Stimulated activated CD4-positive, alpha-beta T cell treated with anti-CD3 and anti-CD28 coated beads, Interleukin-15, amount 100 ng/mL, for 1 hour (primary cell): ENCODE measurements around the gene CARMIL1.

Experiments
- DNase-seq, 2 donors: peaks; one replicate each; pipeline ENCODE4 v3.0.0-alpha.2; 2020; ENCODE audit warnings: low read depth in 1 of 2, low spot score in 1 of 2

The CARMIL1 gene

DNA sequence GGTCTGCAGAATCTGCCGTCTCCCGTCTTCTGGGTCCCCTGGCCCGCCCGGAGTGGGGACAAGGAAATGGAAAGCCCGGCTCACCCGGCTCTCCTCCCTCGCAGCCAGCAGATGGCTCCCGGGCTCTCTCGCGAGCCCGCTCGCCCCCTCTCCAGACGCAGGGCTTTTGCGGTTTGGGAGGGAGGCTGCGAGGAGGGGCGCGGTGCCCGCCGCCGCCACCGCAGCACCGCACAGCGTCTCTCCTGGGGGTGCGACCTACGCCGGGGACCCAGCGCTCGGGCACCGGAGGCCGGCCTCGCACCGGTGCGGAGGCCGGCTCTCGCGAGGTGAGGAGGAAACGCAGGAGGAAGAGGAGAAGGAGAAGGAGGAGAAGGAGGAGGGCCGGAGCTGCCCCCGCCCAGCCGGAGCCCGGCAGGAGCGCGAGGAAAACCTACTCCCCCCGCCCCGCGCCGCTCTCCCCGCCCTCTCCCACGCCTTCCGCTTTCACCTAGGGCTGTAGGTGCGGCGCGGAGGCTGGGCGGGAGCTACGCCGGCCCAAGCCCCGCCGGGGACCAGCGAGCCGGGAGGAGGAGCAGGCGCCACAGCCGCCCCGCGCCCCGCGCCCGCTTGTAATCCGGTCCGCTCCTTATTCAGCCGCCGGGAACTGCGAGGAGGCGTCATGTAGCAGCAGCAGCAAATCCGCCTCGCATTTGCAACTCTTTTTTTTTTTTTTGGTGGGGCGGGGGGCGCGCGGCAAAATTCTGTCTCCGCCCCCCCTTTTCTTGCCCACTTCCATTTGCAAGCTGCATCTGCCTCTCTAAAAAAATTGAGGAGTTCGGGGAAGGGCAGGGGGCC is at the start of gene CARMIL1:
TSS of gene CARMIL1 (plus strand) at position 461 of the 834 bp plus-strand sequence. CDS start 422 bp downstream, outside the sequence.
- DNase-seq = peak; percentile 45 to 47

DNA sequence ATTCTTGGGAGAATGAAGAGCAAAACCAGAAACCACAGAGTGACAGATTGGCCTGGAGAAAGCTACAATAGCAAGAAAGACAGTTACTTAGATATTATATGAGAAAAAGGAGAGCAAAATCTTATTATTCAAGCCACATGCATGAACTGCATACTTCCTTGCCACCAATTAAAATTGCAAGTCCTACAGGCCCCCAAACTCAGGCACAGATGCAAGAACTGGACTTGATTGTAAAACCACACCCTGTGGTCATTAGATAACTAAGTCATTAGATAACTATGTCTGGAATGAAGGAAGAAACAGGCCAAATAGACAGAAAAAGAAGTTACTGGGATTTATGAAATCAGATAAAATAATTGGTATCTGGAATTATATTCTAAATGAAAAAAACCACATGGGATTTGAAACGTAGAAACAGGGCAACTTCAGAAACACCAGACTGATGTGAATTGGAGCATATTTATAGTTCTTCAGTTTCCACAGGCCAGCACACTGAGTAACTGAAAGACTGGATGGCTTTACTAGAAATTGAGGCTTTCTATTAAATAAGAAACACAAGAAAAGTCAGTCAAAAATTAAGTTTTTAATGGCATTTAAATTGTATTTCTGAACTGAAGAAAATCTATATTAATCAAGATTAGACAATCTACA is 49.4 kb upstream of the CARMIL1 start:
- DNase-seq = no peak

DNA sequence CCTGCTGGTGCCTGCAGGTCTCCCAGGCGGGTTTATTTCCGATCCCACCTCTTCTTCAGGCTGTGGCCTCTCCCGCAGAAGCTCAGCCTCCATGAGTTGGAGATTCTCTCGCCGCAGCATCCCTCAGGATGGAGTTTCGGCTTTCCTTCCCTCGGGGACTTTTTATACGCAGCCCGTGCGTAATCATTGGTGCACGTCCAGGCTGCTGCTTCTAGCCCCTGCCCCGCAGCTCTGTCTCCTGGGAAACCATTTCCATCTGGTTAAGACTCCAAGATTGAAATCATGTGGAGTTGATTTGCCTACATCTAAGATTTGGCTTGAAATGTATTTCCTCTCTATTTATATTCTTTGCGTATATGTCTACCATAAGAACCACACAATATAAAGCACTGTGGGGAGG is 46.7 kb upstream of the CARMIL1 start:
- no peak for DNase-seq

DNA sequence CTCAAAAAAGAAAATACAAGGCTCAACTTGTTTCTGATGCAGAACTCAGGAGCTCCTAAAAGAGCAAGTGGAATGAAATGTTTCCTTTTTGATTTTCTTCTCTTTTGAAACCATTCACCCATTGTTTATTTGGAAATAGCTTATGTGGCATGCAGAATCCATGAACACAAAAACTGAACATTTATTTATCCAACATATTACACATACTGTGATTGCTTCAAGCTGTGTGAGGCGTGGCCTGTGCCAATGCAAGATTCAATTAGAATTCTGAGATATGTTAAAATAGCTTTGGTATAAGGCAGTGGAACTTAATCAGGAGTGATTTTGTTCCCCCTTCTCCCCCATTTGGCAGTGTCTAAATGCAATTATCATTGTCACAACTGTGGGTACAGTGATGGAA is 45.9 kb upstream of the CARMIL1 start:
- no peak for DNase-seq

DNA sequence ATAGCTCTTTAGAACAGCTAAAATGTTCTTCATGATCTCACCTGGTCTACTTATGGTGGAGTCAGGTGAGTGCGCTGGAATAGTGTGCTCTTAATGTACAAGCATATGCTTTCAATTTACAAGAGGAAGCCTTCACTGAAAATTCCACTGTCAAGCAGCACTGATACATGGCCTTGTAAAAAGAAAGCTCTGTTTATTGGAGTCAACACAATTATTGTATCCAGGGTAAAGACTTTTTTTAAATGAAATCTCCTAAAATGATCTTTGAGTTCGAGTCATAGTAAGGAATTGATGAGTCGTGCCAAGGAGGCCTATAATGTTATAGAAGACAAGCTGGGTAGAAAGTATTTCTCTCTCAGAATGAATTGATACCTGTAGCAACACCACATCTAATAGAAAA is 41.6 kb upstream of the CARMIL1 start:
- DNase-seq = no peak

DNA sequence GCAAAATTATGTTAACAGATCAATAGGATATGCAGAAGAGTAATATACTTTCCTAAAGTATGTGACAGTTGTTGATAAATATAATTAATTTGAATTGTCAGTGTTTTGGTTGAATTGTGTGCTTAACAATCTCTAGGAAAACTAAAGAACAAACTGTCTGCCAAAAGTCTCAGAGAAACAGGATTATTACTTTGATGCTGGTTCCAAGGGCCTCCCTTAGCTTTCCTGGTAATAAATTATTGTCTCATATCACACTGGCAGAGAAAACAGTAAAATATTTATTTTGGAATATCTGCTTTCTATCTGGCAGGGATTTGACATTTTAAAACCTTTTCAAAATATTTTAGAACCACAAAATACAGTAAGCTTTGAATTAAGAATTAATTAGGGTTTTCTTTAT is 40.1 kb upstream of the CARMIL1 start:
- DNase-seq = no peak

DNA sequence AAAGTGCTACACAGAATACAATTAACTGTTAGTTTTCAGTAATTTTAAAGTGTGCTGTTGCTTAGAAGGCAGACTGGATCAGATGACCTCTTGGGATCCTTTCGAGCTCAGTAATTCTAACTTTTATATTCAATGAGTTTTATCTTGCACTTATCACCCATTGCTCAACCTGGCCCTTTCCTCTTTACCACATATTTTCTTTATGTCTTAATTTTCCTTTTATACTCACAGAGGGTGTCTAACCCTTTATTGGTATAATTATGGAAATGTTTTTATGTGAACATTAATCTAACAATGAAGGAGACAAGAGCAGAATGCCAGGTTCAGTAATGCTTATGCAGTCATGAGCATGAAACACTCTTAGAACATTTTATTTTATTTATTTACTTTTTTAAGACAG is 39.7 kb upstream of the CARMIL1 start:
- DNase-seq = no peak

DNA sequence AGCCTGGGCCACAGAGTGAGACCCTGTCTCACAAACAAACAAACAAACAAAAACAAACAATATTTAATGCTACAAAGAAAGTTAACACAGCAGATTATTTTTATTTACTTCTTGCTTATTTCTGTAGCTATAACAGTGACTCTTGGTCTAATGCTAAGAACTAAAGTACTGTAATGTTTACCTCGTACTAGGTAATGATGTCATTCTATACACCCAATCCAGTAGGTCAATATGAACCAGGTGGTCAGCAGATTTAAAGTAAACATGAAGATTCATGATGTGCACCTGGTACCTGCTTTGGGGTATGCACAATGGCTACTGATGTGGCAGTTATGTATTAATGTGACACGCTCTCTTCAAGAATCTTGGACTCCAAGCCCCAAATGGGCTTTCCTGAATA is 36.6 kb upstream of the CARMIL1 start:
- no peak for DNase-seq

DNA sequence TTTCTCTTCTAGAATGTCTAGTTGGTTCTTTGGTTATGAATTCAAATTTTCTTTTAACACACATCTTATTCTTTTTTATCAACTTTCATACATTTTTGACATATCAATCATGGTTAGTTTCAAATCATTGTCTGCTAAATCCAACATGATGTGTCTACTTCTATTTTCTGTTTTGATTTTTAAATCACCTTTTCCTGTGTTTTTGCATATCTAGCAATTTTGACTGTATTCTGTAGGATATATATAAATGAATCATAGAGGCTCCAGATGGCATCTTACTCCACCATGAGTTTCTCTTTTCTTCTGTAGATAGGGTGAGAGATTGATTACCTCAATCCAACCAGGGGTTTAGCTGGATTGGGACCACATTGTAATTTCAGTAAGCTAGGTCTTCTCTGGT is 34.3 kb upstream of the CARMIL1 start:
- no peak for DNase-seq

DNA sequence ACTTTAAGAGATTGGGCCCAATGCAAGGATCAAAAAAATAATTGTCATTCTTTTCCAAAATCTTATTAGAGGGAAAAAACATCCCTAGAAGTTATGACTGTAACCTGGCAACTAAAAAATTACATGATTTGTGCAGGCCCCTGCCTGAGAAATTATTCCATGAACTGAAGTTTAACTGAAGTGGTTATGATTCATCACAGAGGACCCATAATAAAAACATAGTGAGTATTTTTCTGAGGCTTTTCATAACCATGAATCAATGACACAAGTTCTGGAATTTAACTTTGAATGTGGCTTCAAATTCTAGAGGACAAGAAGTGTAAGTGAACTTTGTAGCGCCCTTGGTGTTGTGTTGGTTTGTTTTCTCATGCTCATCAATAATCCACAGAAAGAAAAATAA is 31.1 kb upstream of the CARMIL1 start:
- DNase-seq = no peak

DNA sequence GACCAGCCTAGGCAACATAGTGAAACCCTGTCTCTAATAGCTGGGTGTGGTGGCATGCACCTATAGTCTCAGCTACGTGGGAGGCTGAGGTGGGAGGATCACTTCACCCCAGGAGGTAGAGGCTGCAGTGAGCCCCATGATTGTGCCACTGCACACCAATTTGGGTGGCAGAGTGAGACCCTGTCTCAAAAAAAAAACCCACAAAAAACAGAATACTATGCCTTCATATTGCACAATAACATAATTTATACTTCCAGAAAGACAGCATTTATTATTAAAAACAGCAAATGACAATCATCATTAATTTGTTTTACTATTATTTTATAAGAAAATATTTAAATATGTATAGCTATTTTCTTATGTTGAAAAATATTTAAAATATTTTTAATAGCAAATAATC is 30.0 kb upstream of the CARMIL1 start:
- DNase-seq = no peak

DNA sequence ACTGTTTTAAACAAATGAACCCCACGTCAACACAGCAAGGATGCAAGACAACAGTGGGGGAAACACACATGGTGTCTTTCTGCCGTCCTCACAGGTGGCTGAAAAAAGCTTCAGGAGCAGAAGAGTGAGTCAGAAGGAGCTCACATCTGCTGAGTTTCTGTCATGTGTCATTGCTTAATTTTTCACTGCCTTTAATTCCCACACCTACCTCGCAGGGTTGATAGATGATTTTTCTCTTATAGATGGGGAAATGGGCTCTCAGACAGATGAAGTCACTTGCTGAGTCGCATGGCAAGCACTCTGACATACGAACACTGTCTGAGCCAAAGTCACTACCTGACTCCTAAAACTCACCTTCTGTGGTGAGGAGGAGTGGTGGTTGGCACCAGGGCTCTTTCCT is 28.3 kb upstream of the CARMIL1 start:
- no peak for DNase-seq

DNA sequence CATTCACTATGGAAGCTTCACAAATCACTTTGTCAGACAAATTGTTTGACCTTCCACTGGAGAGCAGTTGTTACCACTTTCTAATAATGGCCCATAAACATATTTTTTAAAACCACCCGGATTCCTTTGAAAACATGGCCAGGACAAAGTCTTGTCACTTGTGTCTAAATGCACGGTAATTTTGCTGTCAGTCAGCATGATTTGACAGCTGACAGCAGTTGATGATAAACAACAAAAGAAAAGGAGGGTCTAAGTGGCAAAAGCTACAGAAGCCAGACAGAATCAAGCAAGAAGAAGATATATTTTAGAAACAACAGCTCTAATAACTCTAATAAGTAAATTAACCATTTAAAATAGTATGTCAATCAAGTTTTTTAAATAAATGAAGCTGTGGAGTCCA is 27.7 kb upstream of the CARMIL1 start:
- DNase-seq = no peak

DNA sequence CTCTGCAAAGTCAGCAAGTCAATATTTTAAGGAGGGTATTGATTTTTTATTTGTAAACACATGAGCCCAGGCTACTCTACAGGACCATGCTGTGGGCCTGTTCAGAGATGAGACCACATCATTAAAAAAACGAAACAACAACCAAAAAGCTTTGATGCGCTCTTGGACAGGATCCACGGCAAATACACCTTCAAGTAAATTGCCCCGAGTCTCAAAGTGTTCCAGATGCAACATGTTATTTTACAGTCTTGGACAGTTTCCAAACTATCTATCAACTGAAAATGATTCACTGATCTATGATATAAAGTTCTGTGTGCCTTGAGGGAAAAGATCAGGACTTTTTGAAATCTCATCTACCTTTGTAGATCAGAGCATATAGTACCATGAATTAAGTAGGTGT is 25.8 kb upstream of the CARMIL1 start:
- DNase-seq = no peak

DNA sequence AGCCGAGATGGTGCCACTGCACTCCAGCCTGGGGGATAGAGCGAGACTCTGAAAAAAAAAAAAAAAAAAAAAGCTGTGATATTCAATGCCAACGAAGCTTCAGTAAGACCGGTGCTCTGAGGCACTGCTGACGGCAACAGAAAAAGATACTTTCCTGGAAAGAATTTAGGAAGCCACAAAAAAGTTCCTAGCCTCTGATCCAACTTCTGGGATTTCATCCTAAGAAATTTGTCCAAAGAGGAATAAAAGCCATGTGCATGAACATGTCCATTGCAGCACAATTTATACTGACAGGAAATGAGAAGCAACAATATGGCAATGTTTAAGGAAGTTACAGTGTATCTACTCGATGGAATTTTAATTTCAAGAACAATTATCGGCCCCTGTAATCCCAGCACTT is 24.5 kb upstream of the CARMIL1 start:
- DNase-seq = no peak

DNA sequence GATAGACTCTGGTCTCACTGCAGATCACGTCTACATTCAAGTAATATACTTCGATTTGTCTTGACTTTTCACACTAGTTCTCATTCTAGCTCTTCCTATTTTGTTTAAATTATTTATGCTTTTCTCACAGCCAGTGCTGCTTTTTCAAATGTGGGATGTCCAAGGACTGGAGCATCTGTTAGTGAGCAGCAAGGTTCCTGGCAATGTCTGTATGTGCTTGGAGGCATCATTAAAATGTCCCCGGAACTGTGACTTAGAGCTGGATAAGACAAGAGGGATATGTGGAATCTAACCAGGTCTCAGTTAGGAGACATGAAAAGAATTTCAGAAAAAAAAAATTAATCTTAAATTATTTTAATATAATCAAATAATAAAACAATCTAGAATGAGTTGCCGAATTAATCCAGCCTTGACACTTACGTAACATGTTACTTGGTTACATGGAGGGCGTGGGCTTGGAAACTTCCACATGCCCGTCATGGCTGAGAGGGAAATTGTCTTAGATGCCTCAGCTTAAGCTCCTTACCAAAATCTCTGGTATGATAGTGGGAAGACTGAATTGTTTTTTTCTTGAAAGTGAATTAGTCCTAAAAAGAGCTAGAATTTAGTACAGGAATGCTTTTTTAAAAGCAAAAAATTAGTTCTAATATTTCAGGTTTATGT is 21.4 kb upstream of the CARMIL1 start:
- no peak for DNase-seq

DNA sequence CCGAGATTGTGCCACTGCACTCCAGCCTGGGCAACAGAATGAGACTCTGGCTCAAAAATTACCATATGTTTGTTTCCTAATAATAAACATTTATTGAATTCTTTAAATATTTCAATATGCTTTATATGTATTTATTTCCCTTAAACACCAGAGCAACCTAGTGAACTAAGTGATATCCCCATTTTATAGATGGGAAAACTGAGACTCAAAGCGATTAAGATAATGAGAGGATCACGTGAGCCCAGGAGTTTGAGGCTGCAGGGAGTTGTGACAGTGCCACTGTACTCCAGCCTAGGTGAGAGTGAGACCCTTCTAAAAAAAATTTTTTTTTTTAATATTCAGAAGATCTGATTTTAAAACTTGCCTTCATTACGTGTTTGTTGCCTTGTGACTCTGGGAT is 19.4 kb upstream of the CARMIL1 start:
- no peak for DNase-seq

DNA sequence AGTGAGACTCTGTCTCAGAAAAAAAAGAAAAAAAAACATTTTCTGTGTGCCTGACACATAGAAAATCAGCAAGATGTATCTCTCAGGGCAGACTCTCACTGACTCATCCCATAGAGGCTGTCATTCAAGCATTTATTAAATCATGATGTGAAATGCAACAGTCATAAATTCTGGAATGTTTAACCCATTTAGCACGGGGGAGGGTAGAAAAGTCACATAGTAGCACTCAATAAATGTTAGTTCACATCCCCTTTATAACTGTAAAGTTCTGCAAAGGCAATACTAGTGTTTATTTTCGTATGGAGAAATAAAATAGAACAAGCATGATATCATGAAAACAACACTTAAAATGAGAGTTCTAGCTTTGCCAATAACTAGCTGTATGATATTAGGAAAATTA is 15.5 kb upstream of the CARMIL1 start:
- no peak for DNase-seq

DNA sequence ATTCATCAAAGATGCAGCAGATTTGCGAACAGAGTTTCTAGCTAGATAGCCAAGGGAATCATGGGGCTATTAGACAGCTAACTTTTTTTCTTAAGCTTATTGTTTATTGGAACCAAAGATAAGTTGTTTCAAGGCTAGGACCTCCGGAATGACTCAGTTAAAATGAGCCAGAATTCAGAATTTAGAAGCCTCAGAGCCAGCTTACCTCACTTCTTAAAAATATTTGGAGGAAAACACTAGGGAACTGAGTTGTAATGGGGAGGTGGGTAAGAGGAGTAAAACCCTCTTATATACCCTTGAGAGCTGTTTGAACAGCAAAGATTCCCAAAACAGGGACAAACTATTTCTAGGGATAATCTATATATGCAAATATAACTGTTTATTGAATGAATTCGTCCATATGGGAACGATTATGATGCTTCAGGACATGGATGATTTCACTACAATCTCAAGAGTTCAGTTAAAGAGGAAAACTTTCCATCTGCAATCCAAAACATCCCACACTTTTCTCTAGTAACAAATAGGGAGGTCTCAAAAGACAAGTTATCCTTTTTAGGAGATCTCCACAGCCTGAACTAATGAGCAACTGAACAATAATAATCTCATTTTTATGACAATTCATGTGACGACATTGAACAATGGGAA is 12.6 kb upstream of the CARMIL1 start:
- DNase-seq = no peak

DNA sequence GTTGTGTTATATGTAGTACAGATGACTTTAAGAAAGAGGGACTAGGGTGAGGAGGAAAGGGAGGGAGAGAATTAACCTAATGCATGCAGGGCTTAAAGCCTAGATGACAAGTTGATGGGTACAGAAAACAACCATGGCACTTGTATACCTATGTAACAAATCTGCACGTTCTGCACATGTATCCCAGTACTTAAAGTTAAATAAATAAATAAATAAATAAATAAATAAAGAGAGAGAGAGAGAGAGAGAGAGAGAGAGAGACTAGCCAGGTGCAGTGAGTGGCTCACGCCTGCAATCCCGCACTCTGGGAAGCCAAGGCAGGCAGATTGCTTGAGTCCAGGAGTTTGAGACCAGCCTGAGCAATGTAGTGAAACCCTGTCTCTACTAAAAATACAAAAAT is 11.5 kb upstream of the CARMIL1 start:
- no peak for DNase-seq

DNA sequence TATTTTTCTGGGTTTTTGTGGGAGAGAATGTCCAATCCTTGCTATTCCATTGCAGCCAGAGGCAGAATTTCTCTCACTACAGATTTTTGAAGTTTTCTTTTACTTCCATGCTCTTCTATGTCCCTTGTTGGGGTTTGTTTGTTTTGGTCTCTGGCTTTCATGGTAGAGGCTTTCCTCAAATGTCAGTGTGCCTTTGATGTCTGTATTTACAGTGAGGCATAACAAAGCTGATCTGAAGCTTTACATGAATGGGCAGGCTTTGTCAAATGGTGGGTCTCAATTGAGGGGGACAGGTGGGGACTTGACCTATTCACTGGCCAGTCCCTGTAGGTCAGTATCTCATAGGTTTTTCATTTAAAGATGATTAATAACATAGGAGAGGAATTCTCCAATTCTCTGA is 8.6 kb upstream of the CARMIL1 start:
- DNase-seq = no peak

DNA sequence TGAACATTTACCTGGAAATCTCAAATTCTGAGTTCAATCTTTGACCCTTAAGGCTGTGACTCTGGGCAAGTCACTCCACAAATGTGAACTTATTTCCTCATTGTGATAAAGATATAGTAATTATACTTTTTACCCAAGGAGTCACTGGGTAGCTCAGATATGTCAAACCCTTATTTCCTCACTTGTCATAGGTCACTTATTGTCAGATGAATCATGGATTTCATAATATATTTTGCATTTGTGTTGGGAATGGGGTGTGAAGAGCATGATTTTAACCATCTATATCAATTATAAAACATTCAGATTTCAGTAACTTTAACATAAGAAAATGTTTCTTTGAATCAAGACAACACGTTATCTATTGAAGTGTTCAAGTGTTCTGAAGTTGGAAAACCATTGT is 3.7 kb upstream of the CARMIL1 start:
- DNase-seq = no peak
